SK-N-SH (cell line): ENCODE measurements around the gene KIFAP3. TPM values are rescaled to one million over a fixed set of nuclear protein-coding genes. Genes with fewer than 3 reads are reported as not detected.

Experiments
- CTCF ChIA-PET: fragments of 300-600, 350-600 bp; formaldehyde crosslinking; extraction: SDS; loops from one replicate; lab custom pipeline; 2021; lab: Yijun Ruan, JAX
- POLR2A ChIA-PET: fragments of 350-600 bp; sonication (Branson Sonifier 250); formaldehyde crosslinking; extraction: SDS; loops from one replicate; lab custom pipeline; 2020; ENCODE audit warnings: antibody characterized with exemption, inconsistent platforms; lab: Yijun Ruan, JAX
- DNase-seq: peaks from one replicate; pipeline ENCODE4 v3.0.0; 2012
- H2AFZ ChIP-seq: fragments of 200-600 bp; sonication (generic); 2 replicates; pipeline ENCODE4 v1.8.1; 2016; ENCODE audit warnings: antibody characterized with exemption, mild to moderate bottlenecking, low read depth
- H3F3A ChIP-seq: fragments of 200-600 bp; sonication (generic); replicated peaks from 2 replicates; pipeline ENCODE3; 2016; ENCODE audit warnings: antibody characterized with exemption, mild to moderate bottlenecking; ENCODE audit not compliant: insufficient read depth
- H3K27ac ChIP-seq, 2 experiments: fragments of 200-500 bp in 1 of 2; fragments of 200-600 bp in 1 of 2; sonication (Bioruptor generic) in 1 of 2; sonication (generic), shearing (Covaris generic) in 1 of 2; 2 replicates each; pipeline versions ENCODE4 v1.5.1 to v1.6.1; 2014 to 2016; ENCODE audit warnings: low read depth in 2 of 2, inconsistent platforms in 1 of 2, low read length in 1 of 2, mild to moderate bottlenecking in 1 of 2, mixed read lengths in 1 of 2
- H3K27me3 ChIP-seq: fragments of 200-600 bp; sonication (generic), shearing (Covaris generic); 2 replicates; pipeline ENCODE4 v1.6.1; 2016; ENCODE audit warnings: mixed run types; ENCODE audit not compliant: insufficient read depth
- H3K36me3 ChIP-seq, 2 experiments: fragments of 200-500 bp in 1 of 2; fragments of 200-600 bp in 1 of 2; sonication (Bioruptor generic) in 1 of 2; sonication (generic) in 1 of 2; replicated peaks in 1 of 2; 2 replicates each; pipeline versions ENCODE3 to v1.5.1; 2014 to 2016; ENCODE audit warnings: low read length in 1 of 2, mild to moderate bottlenecking in 1 of 2; ENCODE audit not compliant: insufficient read depth in 2 of 2, control insufficient read depth in 1 of 2
- H3K4me1 ChIP-seq, 2 experiments: fragments of 200-500 bp in 1 of 2; fragments of 200-600 bp in 1 of 2; sonication (Bioruptor generic) in 1 of 2; sonication (generic), shearing (Covaris generic) in 1 of 2; 2 replicates each; pipeline versions ENCODE4 v1.5.1 to v1.6.1; 2014 to 2016; ENCODE audit warnings: low read depth in 1 of 2, low read length in 1 of 2, mixed run types in 1 of 2; ENCODE audit not compliant: insufficient read depth in 2 of 2, control insufficient read depth in 1 of 2
- H3K4me2 ChIP-seq: fragments of 200-600 bp; sonication (generic), shearing (Covaris generic); 2 replicates; pipeline ENCODE4 v1.6.1; 2017; ENCODE audit warnings: mixed run types
- H3K4me3 ChIP-seq, 2 experiments: fragments of 200-500 bp in 1 of 2; fragments of 200-600 bp in 1 of 2; sonication (Bioruptor generic) in 1 of 2; sonication (generic), shearing (Covaris generic) in 1 of 2; 2 replicates each; pipeline versions ENCODE4 v1.5.1 to v1.8.1; 2014 to 2016; ENCODE audit warnings: low read depth in 2 of 2, inconsistent platforms in 1 of 2, low read length in 1 of 2, mild to moderate bottlenecking in 1 of 2, mixed read lengths in 1 of 2, moderate library complexity in 1 of 2
- H3K79me2 ChIP-seq: fragments of 200-600 bp; sonication (generic); 2 replicates; pipeline ENCODE4 v1.8.1; 2017; ENCODE audit warnings: mild to moderate bottlenecking; ENCODE audit not compliant: insufficient read depth
- H3K9ac ChIP-seq: fragments of 200-600 bp; sonication (generic); 2 replicates; pipeline ENCODE4 v1.6.1; 2017; ENCODE audit warnings: mixed run types
- H3K9me2 ChIP-seq: fragments of 200-600 bp; sonication (generic); 2 replicates; pipeline ENCODE4 v1.6.1; 2017; ENCODE audit warnings: mixed run types
- H3K9me3 ChIP-seq: fragments of 200-600 bp; sonication (generic); 2 replicates; pipeline ENCODE4 v1.6.1; 2017; ENCODE audit warnings: mixed run types, mild to moderate bottlenecking, moderate library complexity
- H4K20me1 ChIP-seq: fragments of 200-600 bp; sonication (generic); 2 replicates; pipeline ENCODE4 v1.6.1; 2017; ENCODE audit warnings: mild to moderate bottlenecking, mixed run types; ENCODE audit not compliant: insufficient read depth
- CHD2 ChIP-seq: fragments of 150-350 bp; IDR thresholded peaks from 2 replicates; pipeline ENCODE4 v1.6.1; 2018; ENCODE audit warnings: low read length; ENCODE audit not compliant: partially characterized antibody
- EP300 ChIP-seq, 2 experiments: IDR thresholded peaks; 2 replicates each; pipeline versions ENCODE4 v1.4.0 to v1.6.1; 2012; ENCODE audit warnings: borderline replicate concordance in 1 of 2, low read depth in 1 of 2, low read length in 1 of 2
- EZH2phosphoT487 ChIP-seq: fragments of 200-600 bp; sonication (generic); IDR thresholded peaks from 2 replicates; pipeline ENCODE4 v1.6.1; 2017; ENCODE audit warnings: low read depth, mixed run types, mild to moderate bottlenecking, antibody characterized with exemption, moderate library complexity, borderline replicate concordance
- FOSL2 ChIP-seq: IDR thresholded peaks from 2 replicates; pipeline ENCODE4 v1.4.0; 2012; ENCODE audit warnings: low read depth, mild to moderate bottlenecking, moderate library complexity, borderline replicate concordance
- FOXJ3 ChIP-seq: sonication (generic); formaldehyde crosslinking; IDR thresholded peaks from 2 replicates; pipeline ENCODE4 v1.5.1; 2020; ENCODE audit warnings: mild to moderate bottlenecking, missing genetic modification reagents
- FOXM1 ChIP-seq: IDR thresholded peaks from 2 replicates; pipeline ENCODE4 v1.4.0; 2012; ENCODE audit warnings: low read depth, mild to moderate bottlenecking
- GABPA ChIP-seq: IDR thresholded peaks from 2 replicates; pipeline ENCODE4 v1.4.0; 2012; ENCODE audit warnings: low read depth, mild to moderate bottlenecking
- GATA2 ChIP-seq: sonication (generic); formaldehyde crosslinking; IDR thresholded peaks from 2 replicates; pipeline ENCODE4 v1.5.0; 2020; ENCODE audit warnings: mild to moderate bottlenecking, missing genetic modification reagents
- MXI1 ChIP-seq: IDR thresholded peaks from 2 replicates; pipeline ENCODE4 v1.6.1; 2012; ENCODE audit warnings: mild to moderate bottlenecking, low read depth, low read length, improper control_type of control experiment
- NRF1 ChIP-seq: IDR thresholded peaks from 2 replicates; pipeline ENCODE4 v1.6.1; 2012; ENCODE audit warnings: low read depth, mild to moderate bottlenecking, low read length
- PBX3 ChIP-seq: IDR thresholded peaks from 2 replicates; pipeline ENCODE4; 2012
- POLR2AphosphoS5 ChIP-seq: IDR thresholded peaks from 2 replicates; pipeline ENCODE4 v1.6.1; 2012; ENCODE audit warnings: low read depth, low read length
- REST ChIP-seq: IDR thresholded peaks from 2 replicates; pipeline ENCODE4 v1.6.1; 2012; ENCODE audit warnings: mild to moderate bottlenecking, low read depth, low read length, moderate library complexity
- SIN3A ChIP-seq: IDR thresholded peaks from 2 replicates; pipeline ENCODE4 v1.6.1; 2012; ENCODE audit warnings: low read depth, mild to moderate bottlenecking, low read length, moderate library complexity, borderline replicate concordance
- SMC3 ChIP-seq: IDR thresholded peaks from 2 replicates; pipeline ENCODE4 v1.6.1; 2012; ENCODE audit warnings: low read depth, low read length, improper control_type of control experiment
- TAF1 ChIP-seq: IDR thresholded peaks from 2 replicates; pipeline ENCODE4 v1.6.1; 2012; ENCODE audit warnings: low read depth, mild to moderate bottlenecking, low read length, moderate library complexity, borderline replicate concordance
- TEAD4 ChIP-seq: IDR thresholded peaks from 2 replicates; pipeline ENCODE4 v1.4.0; 2012; ENCODE audit warnings: mild to moderate bottlenecking, borderline replicate concordance; ENCODE audit not compliant: insufficient read depth
- USF2 ChIP-seq: fragments of 150-350 bp; IDR thresholded peaks from 2 replicates; pipeline ENCODE4 v1.6.1; 2017; ENCODE audit warnings: antibody characterized with exemption, low read length, low read depth, borderline replicate concordance
- polyA plus RNA-seq, 3 experiments: library from polyadenylated mRNA; depleted of rRNA; stranded (reverse); fragments of >200 nt; gene quantifications; 2 replicates each; pipeline ENCODE4 v1.2.3, GENCODE V29; 2012

KIFAP3 gene
- polyA plus RNA-seq, 1 of the 3 experiments (the other 2 are of a cell fraction), result 10.7 TPM

- Histone ChIP-seq H3K79me2 (peaks cover 5% of the 10 kb centered on the region), H3K9ac (no peak overlapping the region), H3K36me3 (no peaks in the 10 kb centered on the region), H3K4me1 (peaks cover 0 to 3% of the 10 kb centered on the region in 2 experiments; a peak in 2 of 4 replicates), H4K20me1 (no peaks in the 10 kb centered on the region), H3F3A (peaks cover 5% of the 10 kb centered on the region), H3K9me3 (peaks cover 12% of the 10 kb centered on the region; the same call in 1 of the 2 replicates), H3K9me2 (no peaks in the 10 kb centered on the region), H3K4me2 (no peak overlapping the region), H3K4me3 (no peak overlapping the region), H2AFZ (no peak overlapping the region), H3K27ac (no peak overlapping the region), H3K27me3 (no peaks in the 10 kb centered on the region)
- ChIA-PET POLR2A (no interaction called here), CTCF (no interaction called here)
- TF ChIP-seq MXI1 (no peak), GATA2 (CRISPR knock-in tag) (no peak), REST (no peak), NRF1 (no peak), SMC3 (no peak), TEAD4 (no peak), FOXJ3 (CRISPR knock-in tag) (no peak), CHD2 (no peak), FOSL2 (no peak), EZH2phosphoT487 (no peak), SIN3A (no peak), PBX3 (no peak), FOXM1 (no peak), USF2 (no peak), EP300 (IDR thresholded peaks at IDR 0.05; ENCODE audit: borderline replicate concordance in 1 of 2, low read depth in 1 of 2, low read length in 1 of 2) (no peak), TAF1 (no peak), GABPA (no peak), POLR2AphosphoS5 (no peak)
- no peak for DNase-seq
These were observed 4.2 kb upstream of the KIFAP3 start for GRCh38 chr1:170078610-170079189.
